Activated CD4-positive, alpha-beta T cell treated with anti-CD3 and anti-CD28 coated beads, Interleukin-2, amount 50 U/mL, for 16 hours (primary cell): ENCODE data around the gene CNOT10.
"Not testable (repeated sequence)": the region's sequence is repeated elsewhere in the genome, so short reads cannot be mapped to it uniquely, and the experiment has no call there.

Experiments used
- DNase-seq: peaks from one replicate; pipeline ENCODE4 v3.0.0-alpha.2; 2020

Gene CNOT10

GRCh38 chr3:32691847-32692246, 6.9 kb downstream of the CNOT10 start:
- DNase-seq: no peak

GRCh38 chr3:32696523-32696922, 11.5 kb downstream of the CNOT10 start:
- DNase-seq: no peak

- no peak for DNase-seq
Observed at GRCh38 chr3:32698506-32698905, 13.5 kb downstream of the CNOT10 start.

- DNase-seq: no peak
Observed at GRCh38 chr3:32699429-32699828, 14.4 kb downstream of the CNOT10 start.

- no peak for DNase-seq
Observed at GRCh38 chr3:32700244-32700643, 15.3 kb downstream of the CNOT10 start.

- DNase-seq: no peak
Observed at GRCh38 chr3:32703491-32703972, 18.5 kb downstream of the CNOT10 start.

GRCh38 chr3:32705232-32705631, 20.2 kb downstream of the CNOT10 start:
- DNase-seq: no peak

GRCh38 chr3:32706348-32707025, 21.5 kb downstream of the CNOT10 start:
- DNase-seq: no peak

GRCh38 chr3:32707026-32707370, 22.0 kb downstream of the CNOT10 start:
- no peak for DNase-seq

- no peak for DNase-seq
Observed at GRCh38 chr3:32708672-32709283, 23.8 kb downstream of the CNOT10 start.

GRCh38 chr3:32709346-32709745, 24.4 kb downstream of the CNOT10 start:
- DNase-seq: no peak

- DNase-seq: no peak
Observed at GRCh38 chr3:32712506-32713055, 27.6 kb downstream of the CNOT10 start.

- no peak for DNase-seq
Observed at GRCh38 chr3:32713181-32713580, 28.2 kb downstream of the CNOT10 start.

- DNase-seq: no peak
Observed at GRCh38 chr3:32719335-32719734, 34.3 kb downstream of the CNOT10 start.

GRCh38 chr3:32719931-32720330, 34.9 kb downstream of the CNOT10 start:
- no peak for DNase-seq

GRCh38 chr3:32725721-32726120, 40.7 kb downstream of the CNOT10 start:
- DNase-seq: peak; percentile 9

- DNase-seq: peak; percentile 21
Observed at GRCh38 chr3:32733631-32734229, 48.7 kb downstream of the CNOT10 start.

- DNase-seq: no peak
Observed at GRCh38 chr3:32734756-32735155, 49.8 kb downstream of the CNOT10 start.

GRCh38 chr3:32743470-32743869, 58.5 kb downstream of the CNOT10 start:
- not testable (repeated sequence) for DNase-seq

GRCh38 chr3:32743934-32744333, 58.9 kb downstream of the CNOT10 start:
- no peak for DNase-seq

GRCh38 chr3:32751377-32751776, 66.4 kb downstream of the CNOT10 start:
- DNase-seq: no peak

- no peak for DNase-seq
Observed at GRCh38 chr3:32755761-32756160, 70.8 kb downstream of the CNOT10 start.

- DNase-seq: no peak
Observed at GRCh38 chr3:32757618-32758374, 72.8 kb downstream of the CNOT10 start.
